ENCODE measurements around the gene CASZ1.

DNA sequence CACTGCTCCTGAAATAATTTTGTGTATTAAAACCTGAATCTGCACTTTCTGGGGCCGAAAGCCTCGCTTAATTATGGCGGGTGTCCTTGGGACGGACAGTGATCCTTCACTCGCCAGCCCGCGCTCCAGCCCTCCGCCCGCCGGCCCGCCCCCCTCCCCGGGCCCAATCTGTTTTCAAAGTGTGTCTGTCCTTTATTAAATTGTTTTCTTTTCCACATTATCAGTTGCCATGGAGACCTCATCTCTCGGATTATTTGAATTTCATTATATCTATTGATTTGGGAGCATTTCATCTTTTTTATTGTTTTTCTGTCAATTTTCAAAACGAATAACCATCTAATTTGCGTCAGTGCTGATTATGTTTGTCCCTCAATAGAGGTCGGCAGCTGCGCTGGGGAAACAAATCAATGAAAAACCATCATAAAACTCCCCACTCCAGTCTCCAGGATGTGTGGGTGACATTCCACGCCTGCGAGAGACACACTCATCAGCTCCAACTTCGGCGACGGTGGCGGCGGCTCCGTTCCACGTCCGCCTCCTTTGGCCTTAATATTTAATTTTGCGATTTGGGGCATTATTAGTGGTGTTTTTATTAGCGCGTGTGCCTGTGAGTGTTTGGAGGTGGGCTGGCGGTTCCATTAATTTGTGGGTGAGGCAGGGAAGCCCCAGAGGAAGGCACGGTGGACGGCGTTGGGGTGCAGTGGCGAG lies 123.9 kb downstream of the CASZ1 start:
- TF ChIP-seq POLR2AphosphoS5 (IDR thresholded peaks at IDR 0.05) (no peak), EP300 (IDR thresholded peaks at IDR 0.05) (no peak), POLR2A (IDR thresholded peaks at IDR 0.05) (no peak)
- TF ChIP-seq, protein P1, sequence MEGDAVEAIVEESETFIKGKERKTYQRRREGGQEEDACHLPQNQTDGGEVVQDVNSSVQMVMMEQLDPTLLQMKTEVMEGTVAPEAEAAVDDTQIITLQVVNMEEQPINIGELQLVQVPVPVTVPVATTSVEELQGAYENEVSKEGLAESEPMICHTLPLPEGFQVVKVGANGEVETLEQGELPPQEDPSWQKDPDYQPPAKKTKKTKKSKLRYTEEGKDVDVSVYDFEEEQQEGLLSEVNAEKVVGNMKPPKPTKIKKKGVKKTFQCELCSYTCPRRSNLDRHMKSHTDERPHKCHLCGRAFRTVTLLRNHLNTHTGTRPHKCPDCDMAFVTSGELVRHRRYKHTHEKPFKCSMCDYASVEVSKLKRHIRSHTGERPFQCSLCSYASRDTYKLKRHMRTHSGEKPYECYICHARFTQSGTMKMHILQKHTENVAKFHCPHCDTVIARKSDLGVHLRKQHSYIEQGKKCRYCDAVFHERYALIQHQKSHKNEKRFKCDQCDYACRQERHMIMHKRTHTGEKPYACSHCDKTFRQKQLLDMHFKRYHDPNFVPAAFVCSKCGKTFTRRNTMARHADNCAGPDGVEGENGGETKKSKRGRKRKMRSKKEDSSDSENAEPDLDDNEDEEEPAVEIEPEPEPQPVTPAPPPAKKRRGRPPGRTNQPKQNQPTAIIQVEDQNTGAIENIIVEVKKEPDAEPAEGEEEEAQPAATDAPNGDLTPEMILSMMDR (IDR thresholded peaks at IDR 0.05): no peak

Measured in stomach (tissue), 4 donors.